Measurements from ENCODE around the gene CYP26B1.

GRCh38 chr2:72109904-72110303, 37.8 kb downstream of the CYP26B1 start:
- no peak for TF ChIP-seq EZH2 (IDR thresholded peaks at IDR 0.05)
- no peak for TF ChIP-seq POLR2AphosphoS5 (IDR thresholded peaks at IDR 0.05; ENCODE audit: borderline replicate concordance, low read depth, low read length)
- TF ChIP-seq FOXP2 (optimal IDR thresholded peaks at IDR 0.05; ENCODE audit: control extremely low read depth, extremely low read length, insufficient read depth) = no peak

Measured in SK-N-MC (cell line).